ENCODE results near the gene PNPLA7. TPM values are rescaled to one million over a fixed set of nuclear protein-coding genes. Genes with fewer than 3 reads are reported as not detected.

Gene PNPLA7
- total and polyA plus RNA-seq, 2 of the 13 experiments (the other 11 are each of a cell fraction or from before 2014, with no cell fraction given): 0.42 to 1.5 TPM

DNA sequence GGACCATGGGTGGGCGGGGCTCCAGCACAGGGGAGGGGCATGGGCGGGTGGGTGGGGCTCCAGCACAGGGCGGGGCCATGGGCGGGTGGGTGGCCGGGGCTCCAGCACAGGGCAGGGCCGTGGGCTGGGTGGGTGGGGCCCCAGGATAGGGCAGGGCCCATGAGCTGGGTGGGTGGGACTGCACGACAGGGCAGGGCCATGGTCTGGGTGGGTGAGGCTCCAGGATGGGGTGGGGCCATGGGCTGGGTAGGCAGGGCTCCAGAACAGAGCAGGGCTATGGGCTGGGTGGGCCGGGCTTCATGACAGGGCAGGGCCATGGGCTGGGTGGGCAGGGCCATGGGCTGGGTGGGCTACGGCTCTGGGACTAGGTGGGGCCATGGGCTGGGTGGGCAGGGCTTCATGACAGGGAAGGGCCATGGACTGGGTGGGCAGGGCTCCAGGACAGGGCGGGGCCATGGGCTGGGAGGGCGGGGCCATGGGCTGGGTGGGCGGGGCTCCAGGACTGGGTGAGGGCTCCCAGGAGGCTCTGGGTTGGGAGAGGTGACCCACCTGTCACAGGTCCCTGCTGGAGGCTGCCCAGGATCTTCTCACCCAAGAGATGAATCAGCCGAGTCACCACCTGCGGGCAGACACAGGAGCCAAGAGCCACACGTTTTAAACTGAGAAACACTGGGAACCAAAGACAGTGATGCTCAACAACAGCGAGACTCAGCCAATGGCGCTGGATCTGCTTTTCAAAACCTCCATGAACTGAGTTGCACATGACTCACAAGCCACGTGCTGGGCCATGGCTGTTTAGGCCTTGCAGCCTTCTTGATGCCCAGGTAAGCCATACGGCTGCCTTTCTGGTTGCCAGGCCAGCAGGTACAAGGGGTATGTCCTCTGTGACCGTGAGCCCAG is 57.5 kb downstream of the PNPLA7 start:
- in situ Hi-C loops (cut with HindIII; ENCODE audit: extremely low pct_ligation_motif_present, low pct_unique_long_range_greater_than_20kb): no loop called here
- FAIRE-seq (no peak), DNase-seq (ENCODE audit: low spot score) (no peak), ATAC-seq (peak; percentile 71)
- no peaks in the 10 kb centered on the region for H4K20me1 ChIP-seq (ENCODE audit: insufficient read depth, low read length)
- intact Hi-C loops (cut with micrococcal nuclease; ENCODE audit: unreplicated experiment): no loop called here
- H3K27ac ChIP-seq (ENCODE audit: extremely low read length, insufficient read depth, low read length): no peak overlapping the region
- H3K36me3 ChIP-seq (replicated peaks in 1 of 2; ENCODE audit: control insufficient read depth in 1 of 2, insufficient read depth in 2 of 2, low read length in 2 of 2): no peaks in the 10 kb centered on the region
- H3K27me3 ChIP-seq (ENCODE audit: control insufficient read depth in 1 of 2, insufficient read depth in 2 of 2, low read length in 2 of 2): peaks cover 8 to 26% of the 10 kb centered on the region in 2 experiments
- peaks cover 15% of the 10 kb centered on the region for H3K4me1 ChIP-seq (ENCODE audit: insufficient read depth, low read length)
- H3K9ac ChIP-seq (ENCODE audit: insufficient read depth, low read depth, low read length): no peak overlapping the region
- no peaks in the 10 kb centered on the region for H3K79me2 ChIP-seq (ENCODE audit: insufficient read depth, low read length)
- H2AFZ ChIP-seq (ENCODE audit: low read length): no peak overlapping the region
- BruUV-seq (replicated peaks): no TSS peak
- H3K4me3 ChIP-seq (replicated peaks in 1 of 3; ENCODE audit: insufficient read depth in 1 of 3, low read depth in 2 of 3, low read length in 3 of 3): no peak overlapping the region
- 63% methylated on average over 5 of the region's 20 CpGs for WGBS (ENCODE audit: low lambda C conversion rate)
- ChIA-PET CTCF (ENCODE audit: low intra/inter-chr PET ratio, low total read pairs) (no interaction called here), POLR2A (no interaction called here)
- H3K9me3 ChIP-seq (ENCODE audit: low read length): no peaks in the 10 kb centered on the region
- TF ChIP-seq, protein P1, sequence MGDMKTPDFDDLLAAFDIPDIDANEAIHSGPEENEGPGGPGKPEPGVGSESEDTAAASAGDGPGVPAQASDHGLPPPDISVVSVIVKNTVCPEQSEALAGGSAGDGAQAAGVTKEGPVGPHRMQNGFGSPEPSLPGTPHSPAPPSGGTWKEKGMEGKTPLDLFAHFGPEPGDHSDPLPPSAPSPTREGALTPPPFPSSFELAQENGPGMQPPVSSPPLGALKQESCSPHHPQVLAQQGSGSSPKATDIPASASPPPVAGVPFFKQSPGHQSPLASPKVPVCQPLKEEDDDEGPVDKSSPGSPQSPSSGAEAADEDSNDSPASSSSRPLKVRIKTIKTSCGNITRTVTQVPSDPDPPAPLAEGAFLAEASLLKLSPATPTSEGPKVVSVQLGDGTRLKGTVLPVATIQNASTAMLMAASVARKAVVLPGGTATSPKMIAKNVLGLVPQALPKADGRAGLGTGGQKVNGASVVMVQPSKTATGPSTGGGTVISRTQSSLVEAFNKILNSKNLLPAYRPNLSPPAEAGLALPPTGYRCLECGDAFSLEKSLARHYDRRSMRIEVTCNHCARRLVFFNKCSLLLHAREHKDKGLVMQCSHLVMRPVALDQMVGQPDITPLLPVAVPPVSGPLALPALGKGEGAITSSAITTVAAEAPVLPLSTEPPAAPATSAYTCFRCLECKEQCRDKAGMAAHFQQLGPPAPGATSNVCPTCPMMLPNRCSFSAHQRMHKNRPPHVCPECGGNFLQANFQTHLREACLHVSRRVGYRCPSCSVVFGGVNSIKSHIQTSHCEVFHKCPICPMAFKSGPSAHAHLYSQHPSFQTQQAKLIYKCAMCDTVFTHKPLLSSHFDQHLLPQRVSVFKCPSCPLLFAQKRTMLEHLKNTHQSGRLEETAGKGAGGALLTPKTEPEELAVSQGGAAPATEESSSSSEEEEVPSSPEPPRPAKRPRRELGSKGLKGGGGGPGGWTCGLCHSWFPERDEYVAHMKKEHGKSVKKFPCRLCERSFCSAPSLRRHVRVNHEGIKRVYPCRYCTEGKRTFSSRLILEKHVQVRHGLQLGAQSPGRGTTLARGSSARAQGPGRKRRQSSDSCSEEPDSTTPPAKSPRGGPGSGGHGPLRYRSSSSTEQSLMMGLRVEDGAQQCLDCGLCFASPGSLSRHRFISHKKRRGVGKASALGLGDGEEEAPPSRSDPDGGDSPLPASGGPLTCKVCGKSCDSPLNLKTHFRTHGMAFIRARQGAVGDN (CRISPR knock-in tag; IDR thresholded peaks at IDR 0.05): peak; percentile 50
- TF ChIP-seq, protein P2, sequence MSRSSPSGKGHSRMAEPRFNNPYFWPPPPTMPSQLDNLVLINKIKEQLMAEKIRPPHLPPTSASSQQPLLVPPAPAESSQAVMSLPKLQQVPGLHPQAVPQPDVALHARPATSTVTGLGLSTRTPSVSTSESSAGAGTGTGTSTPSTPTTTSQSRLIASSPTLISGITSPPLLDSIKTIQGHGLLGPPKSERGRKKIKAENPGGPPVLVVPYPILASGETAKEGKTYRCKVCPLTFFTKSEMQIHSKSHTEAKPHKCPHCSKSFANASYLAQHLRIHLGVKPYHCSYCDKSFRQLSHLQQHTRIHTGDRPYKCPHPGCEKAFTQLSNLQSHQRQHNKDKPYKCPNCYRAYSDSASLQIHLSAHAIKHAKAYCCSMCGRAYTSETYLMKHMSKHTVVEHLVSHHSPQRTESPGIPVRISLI (CRISPR knock-in tag; IDR thresholded peaks at IDR 0.05; ENCODE audit: borderline replicate concordance): no peak
- TF ChIP-seq SIN3B (IDR thresholded peaks at IDR 0.05; ENCODE audit: low read length) (no peak), ZNF558 (CRISPR knock-in tag; IDR thresholded peaks at IDR 0.05; ENCODE audit: borderline replicate concordance) (no peak)
- TF ChIP-seq, protein P3, sequence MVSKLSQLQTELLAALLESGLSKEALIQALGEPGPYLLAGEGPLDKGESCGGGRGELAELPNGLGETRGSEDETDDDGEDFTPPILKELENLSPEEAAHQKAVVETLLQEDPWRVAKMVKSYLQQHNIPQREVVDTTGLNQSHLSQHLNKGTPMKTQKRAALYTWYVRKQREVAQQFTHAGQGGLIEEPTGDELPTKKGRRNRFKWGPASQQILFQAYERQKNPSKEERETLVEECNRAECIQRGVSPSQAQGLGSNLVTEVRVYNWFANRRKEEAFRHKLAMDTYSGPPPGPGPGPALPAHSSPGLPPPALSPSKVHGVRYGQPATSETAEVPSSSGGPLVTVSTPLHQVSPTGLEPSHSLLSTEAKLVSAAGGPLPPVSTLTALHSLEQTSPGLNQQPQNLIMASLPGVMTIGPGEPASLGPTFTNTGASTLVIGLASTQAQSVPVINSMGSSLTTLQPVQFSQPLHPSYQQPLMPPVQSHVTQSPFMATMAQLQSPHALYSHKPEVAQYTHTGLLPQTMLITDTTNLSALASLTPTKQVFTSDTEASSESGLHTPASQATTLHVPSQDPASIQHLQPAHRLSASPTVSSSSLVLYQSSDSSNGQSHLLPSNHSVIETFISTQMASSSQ (IDR thresholded peaks at IDR 0.05; ENCODE audit: low read depth): no peak
- TF ChIP-seq, protein P3 (CRISPR knock-in tag; IDR thresholded peaks at IDR 0.05; ENCODE audit: borderline replicate concordance): no peak
- H3K4me2 ChIP-seq (ENCODE audit: low read depth, low read length): no peak overlapping the region

All from HepG2 (cell line).